Loucy (cell line): Measurements from ENCODE around the gene WFDC2.

Experiments used
- H2AFZ ChIP-seq: fragments of 200-600 bp; sonication (generic); 2 replicates; pipeline ENCODE4 v1.6.0; 2016; ENCODE audit warnings: antibody characterized with exemption, mild to moderate bottlenecking, low read length, moderate library complexity
- H3F3A ChIP-seq: fragments of 200-600 bp; 2 replicates; pipeline ENCODE4 v1.6.0; 2016; ENCODE audit warnings: antibody characterized with exemption, low read depth, mild to moderate bottlenecking
- H3K27me3 ChIP-seq: fragments of 200-600 bp; sonication (generic); 2 replicates; pipeline ENCODE4 v1.6.1; 2014; ENCODE audit warnings: low read length, mild to moderate bottlenecking; ENCODE audit not compliant: insufficient read depth, poor library complexity, severe bottlenecking
- H3K36me3 ChIP-seq: fragments of 200-600 bp; sonication (generic); 2 replicates; pipeline ENCODE4 v1.6.1; 2016; ENCODE audit warnings: low read length; ENCODE audit not compliant: insufficient read depth
- H3K4me1 ChIP-seq: fragments of 200-600 bp; sonication (generic); 2 replicates; pipeline ENCODE4 v1.5.1; 2014; ENCODE audit warnings: low read length, mild to moderate bottlenecking; ENCODE audit not compliant: insufficient read depth, poor library complexity, severe bottlenecking
- H3K4me2 ChIP-seq: fragments of 200-600 bp; sonication (generic); 2 replicates; pipeline ENCODE4 v1.6.0; 2014; ENCODE audit warnings: antibody characterized with exemption, low read length, low read depth, mild to moderate bottlenecking; ENCODE audit not compliant: poor library complexity, severe bottlenecking
- H3K4me3 ChIP-seq: fragments of 200-600 bp; sonication (generic); 2 replicates; pipeline ENCODE4 v1.5.1; 2014; ENCODE audit warnings: low read length, mild to moderate bottlenecking, mixed read lengths; ENCODE audit not compliant: poor library complexity, severe bottlenecking
- H3K79me2 ChIP-seq: fragments of 200-600 bp; sonication (generic); 2 replicates; pipeline ENCODE4 v1.6.1; 2014; ENCODE audit warnings: low read length; ENCODE audit not compliant: insufficient read depth
- H3K9ac ChIP-seq: fragments of 200-600 bp; sonication (generic); 2 replicates; pipeline ENCODE4 v1.6.0; 2014; ENCODE audit warnings: mild to moderate bottlenecking, low read depth, low read length, moderate library complexity; ENCODE audit not compliant: poor library complexity, severe bottlenecking
- H3K9me2 ChIP-seq: fragments of 200-600 bp; sonication (generic); replicated peaks from 2 replicates; pipeline ENCODE4 v1.6.1; 2016; ENCODE audit warnings: low read depth, low read length, mixed read lengths
- H3K9me3 ChIP-seq: fragments of 200-600 bp; sonication (generic); 2 replicates; pipeline ENCODE4 v1.6.1; 2014; ENCODE audit warnings: mild to moderate bottlenecking, antibody characterized with exemption, low read length, low read depth; ENCODE audit not compliant: insufficient read depth
- H4K20me1 ChIP-seq: fragments of 200-600 bp; sonication (generic); 2 replicates; pipeline ENCODE4 v1.6.0; 2014; ENCODE audit warnings: antibody characterized with exemption, low read length, mild to moderate bottlenecking; ENCODE audit not compliant: insufficient read depth, poor library complexity, severe bottlenecking
- EZH2phosphoT487 ChIP-seq: fragments of 200-600 bp; IDR thresholded peaks from 2 replicates; pipeline ENCODE4 v1.6.1; 2018; ENCODE audit warnings: antibody characterized with exemption, mild to moderate bottlenecking, moderate library complexity, borderline replicate concordance
- TF ChIP-seq, protein P1 (sequence below): fragments of 200-600 bp; sonication (generic); conservative IDR thresholded peaks from 2 replicates; pipeline ENCODE4 v1.5.1; 2014; ENCODE audit warnings: mild to moderate bottlenecking, antibody characterized with exemption, low read length

The WFDC2 gene

DNA sequence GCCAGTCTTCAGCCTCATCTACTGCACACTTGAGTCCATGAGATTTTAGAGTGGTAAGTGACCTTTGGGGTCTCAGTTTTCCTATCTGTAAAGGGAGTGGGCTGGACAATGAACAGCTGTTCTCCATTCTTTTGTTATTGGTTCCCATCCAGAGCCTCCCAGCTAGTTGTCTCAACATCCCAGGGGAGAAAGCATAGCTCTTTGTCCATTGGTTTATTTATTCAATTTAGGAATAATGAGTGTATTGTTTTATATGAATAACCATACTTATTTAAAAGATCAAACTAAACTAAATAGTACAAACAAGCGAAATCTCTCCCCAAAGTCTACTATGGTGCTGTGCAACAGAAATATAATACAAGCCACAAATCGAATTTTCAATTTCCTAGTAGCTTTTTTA is 39.9 kb upstream of the WFDC2 start:
- H4K20me1 ChIP-seq, result no peaks in the 10 kb centered on the region
- H3K79me2 ChIP-seq, result no peaks in the 10 kb centered on the region
- no peaks in the 10 kb centered on the region for H3K9me2 ChIP-seq
- H3K4me3 ChIP-seq, result no peak overlapping the region
- H3K9me3 ChIP-seq, result no peaks in the 10 kb centered on the region
- TF ChIP-seq EZH2phosphoT487, result no peak
- TF ChIP-seq, protein P1, sequence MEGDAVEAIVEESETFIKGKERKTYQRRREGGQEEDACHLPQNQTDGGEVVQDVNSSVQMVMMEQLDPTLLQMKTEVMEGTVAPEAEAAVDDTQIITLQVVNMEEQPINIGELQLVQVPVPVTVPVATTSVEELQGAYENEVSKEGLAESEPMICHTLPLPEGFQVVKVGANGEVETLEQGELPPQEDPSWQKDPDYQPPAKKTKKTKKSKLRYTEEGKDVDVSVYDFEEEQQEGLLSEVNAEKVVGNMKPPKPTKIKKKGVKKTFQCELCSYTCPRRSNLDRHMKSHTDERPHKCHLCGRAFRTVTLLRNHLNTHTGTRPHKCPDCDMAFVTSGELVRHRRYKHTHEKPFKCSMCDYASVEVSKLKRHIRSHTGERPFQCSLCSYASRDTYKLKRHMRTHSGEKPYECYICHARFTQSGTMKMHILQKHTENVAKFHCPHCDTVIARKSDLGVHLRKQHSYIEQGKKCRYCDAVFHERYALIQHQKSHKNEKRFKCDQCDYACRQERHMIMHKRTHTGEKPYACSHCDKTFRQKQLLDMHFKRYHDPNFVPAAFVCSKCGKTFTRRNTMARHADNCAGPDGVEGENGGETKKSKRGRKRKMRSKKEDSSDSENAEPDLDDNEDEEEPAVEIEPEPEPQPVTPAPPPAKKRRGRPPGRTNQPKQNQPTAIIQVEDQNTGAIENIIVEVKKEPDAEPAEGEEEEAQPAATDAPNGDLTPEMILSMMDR, result no peak
- peaks cover 11% of the 10 kb centered on the region; the same call in 1 of the 2 replicates for H3K36me3 ChIP-seq
- peaks cover 26% of the 10 kb centered on the region for H3K4me1 ChIP-seq
- H3K27me3 ChIP-seq, result no peaks in the 10 kb centered on the region
- no peaks in the 10 kb centered on the region for H3F3A ChIP-seq
- no peak overlapping the region for H3K4me2 ChIP-seq
- H3K9ac ChIP-seq, result no peak overlapping the region
- no peak overlapping the region for H2AFZ ChIP-seq

DNA sequence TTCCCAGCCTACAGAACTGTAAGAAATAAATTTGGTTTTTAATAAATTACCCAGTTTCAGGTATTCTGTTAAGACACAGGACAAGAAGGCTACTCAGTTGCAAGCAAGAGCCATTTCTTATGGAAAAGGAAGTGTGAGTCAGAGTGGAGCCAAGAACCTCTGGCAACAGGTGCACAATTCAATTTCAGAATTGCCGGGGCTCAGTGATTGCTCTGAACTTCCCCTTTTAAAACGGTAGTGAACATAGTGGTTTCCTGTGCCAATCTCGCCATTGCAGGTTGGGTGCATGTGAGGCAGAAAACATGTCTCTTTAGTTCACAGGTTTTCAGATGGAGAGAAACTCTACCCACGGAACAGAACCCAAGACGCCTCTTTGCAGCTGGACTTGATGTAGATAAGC is 37.3 kb upstream of the WFDC2 start:
- Histone ChIP-seq H3K36me3 (no peaks in the 10 kb centered on the region), H3F3A (no peaks in the 10 kb centered on the region), H3K9me2 (no peaks in the 10 kb centered on the region), H4K20me1 (no peaks in the 10 kb centered on the region), H2AFZ (peak overlapping the region; percentile 37), H3K79me2 (no peaks in the 10 kb centered on the region), H3K4me3 (peak overlapping the region; percentile 57), H3K4me1 (peaks cover 34% of the 10 kb centered on the region), H3K9ac (peak overlapping the region; percentile 59), H3K27me3 (no peaks in the 10 kb centered on the region), H3K4me2 (peak overlapping the region; percentile 67), H3K9me3 (no peaks in the 10 kb centered on the region)
- TF ChIP-seq EZH2phosphoT487, result no peak
- TF ChIP-seq, protein P1, result no peak

- H3K79me2 ChIP-seq, result no peaks in the 10 kb centered on the region
- peaks cover 34% of the 10 kb centered on the region for H3K4me1 ChIP-seq
- no peaks in the 10 kb centered on the region for H3K36me3 ChIP-seq
- TF ChIP-seq EZH2phosphoT487, result no peak
- TF ChIP-seq, protein P1, result no peak
- no peaks in the 10 kb centered on the region for H4K20me1 ChIP-seq
- no peak overlapping the region for H3K9ac ChIP-seq
- H3K9me3 ChIP-seq, result no peaks in the 10 kb centered on the region
- H3K4me3 ChIP-seq, result no peak overlapping the region
- H3K9me2 ChIP-seq, result no peaks in the 10 kb centered on the region
- no peaks in the 10 kb centered on the region for H3F3A ChIP-seq
- peak overlapping the region; percentile 67 for H3K4me2 ChIP-seq
- no peaks in the 10 kb centered on the region for H3K27me3 ChIP-seq
- no peak overlapping the region for H2AFZ ChIP-seq
Measured at GRCh38 chr20:45433316-45433715, 36.2 kb upstream of the WFDC2 start.
